T follicular helper cell (primary cell): ENCODE results near the gene CD34.

Experiments
- DNase-seq: peaks from one replicate; pipeline ENCODE4 v3.0.0-alpha.2; 2020; ENCODE audit warnings: low read depth

CD34 gene

DNA sequence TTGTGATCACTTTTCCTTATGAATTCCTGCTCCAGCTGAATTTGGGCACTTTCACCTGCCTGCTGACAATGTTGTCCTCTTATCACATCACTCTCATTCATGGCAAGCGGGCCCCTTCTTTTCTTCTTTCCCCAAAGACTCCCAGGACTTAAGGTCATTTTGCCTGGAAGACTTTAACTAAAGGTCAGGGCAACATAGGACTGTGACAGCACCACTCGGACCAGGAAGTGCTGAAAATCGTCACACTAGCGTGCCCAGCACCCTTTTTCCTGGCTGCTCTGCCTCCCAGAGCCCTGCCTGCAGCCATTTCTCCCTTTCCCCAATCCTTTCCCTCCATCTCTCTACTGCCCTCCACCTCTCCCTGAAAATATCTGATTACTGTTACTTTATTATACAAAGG is 35.4 kb downstream of the CD34 start:
- no peak for DNase-seq

GRCh38 chr1:207873055-207873890 is 37.7 kb downstream of the CD34 start:
- DNase-seq = no peak

- DNase-seq = no peak
Measured at GRCh38 chr1:207872621-207873020, 38.3 kb downstream of the CD34 start.

DNA sequence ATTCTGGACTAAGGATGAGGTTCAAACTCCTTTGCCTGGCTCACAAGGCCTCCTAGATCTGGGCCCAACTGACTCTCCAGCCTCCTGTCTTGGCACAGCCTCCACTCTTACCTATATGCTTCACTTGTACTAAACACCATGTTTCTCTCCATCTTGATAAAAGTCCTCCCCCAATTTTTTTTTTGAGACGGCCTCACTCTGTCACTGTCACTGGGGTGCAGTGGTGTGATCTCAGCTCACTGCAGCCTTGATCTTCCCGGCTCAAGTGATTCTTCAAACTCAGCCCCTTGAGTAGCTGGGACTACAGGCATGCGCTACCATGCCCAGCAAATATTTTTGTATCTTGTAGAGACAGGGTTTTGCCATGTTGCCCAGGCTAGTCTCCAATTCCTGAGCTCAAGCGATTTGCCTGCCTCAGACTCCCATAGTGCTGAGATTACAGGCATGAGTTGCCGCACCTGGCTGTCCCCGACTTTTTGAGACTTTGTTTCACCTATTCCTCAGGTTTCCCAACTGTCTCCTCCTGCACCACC is 39.7 kb downstream of the CD34 start:
- DNase-seq = no peak

DNA sequence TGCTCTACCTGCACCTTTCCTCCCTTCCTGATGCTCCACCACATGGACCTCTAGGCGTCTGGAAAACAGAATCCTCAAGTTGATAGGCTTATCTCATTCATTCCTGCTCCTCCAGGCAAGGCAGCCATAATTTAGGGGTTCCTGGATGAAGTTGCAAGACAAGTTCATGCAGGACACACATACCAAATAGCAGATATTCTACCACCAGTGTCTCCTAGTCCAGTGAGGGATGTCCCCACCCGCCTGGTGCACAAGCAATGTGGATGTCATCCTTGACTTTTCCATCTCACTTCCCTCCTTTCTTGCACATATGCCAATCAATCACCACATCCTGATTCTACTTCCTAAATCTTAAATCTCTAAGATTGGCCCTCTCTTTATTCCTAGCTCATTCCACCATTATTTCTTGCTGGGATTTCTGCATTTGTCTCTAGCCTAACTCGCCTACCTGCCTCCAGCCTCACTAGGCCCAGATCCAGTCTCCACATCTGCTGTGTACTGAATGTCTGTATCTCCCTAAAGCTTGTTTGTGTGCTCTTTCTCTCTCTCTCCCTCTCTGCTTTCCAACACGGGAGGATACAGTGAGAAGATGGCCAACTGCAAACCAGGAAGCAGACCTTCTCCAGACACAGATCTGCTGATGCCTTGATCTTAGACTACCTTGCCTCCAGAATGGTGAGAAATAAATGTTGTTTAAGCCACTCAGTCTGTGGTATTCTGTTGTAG is 40.5 kb downstream of the CD34 start:
- no peak for DNase-seq

GRCh38 chr1:207869859-207870258 is 41.1 kb downstream of the CD34 start:
- no peak for DNase-seq

- DNase-seq = peak; percentile 56
Measured at GRCh38 chr1:207868774-207869721, 41.9 kb downstream of the CD34 start.

GRCh38 chr1:207868251-207868773 is 42.6 kb downstream of the CD34 start:
- DNase-seq = no peak

DNA sequence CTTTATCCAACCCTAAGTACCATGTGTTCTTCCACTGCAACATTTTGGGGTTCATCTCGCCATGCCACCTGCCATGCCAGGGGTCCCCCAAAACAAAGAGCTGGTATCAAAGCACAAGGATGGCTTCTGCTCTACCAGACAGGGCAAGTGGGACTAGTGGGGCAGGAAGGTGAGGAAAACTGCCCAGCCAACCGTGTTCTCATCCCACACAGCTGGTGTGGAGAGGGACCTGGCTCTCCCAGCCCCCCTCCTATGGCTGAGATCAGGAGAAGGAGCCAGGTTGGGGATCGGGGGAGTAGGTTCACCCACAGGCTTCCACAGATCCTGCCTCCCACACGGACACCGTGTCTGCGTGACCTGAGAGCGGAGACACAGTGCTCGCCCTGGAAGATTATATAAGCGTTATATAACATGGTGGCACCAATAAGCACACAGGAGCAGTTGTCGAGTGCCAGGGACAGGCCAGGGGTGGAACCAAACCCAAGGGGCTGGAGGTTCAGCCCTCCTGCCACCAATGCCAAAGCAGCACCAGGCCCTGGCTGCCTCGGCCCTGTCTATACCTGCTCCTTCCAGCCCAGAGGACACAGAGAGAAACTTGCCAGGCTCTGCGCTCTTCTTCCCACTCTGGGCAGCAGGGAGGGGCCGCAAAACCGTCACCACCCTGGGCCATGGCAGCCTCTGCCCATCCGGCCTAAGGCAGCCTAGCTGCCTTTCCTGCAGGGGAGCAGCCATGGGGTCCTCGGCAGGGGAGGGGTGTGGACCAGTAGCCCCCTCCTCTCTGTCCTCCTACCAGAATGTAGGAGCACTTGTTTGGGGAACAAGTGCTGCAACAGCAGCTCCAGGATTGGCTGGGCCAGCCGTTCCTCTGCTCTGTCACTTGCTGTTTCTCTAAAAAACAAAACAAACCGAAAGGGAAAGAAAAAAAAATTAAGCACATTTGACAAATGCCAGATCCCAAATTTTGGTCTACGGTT is 43.5 kb downstream of the CD34 start:
- no peak for DNase-seq

DNA sequence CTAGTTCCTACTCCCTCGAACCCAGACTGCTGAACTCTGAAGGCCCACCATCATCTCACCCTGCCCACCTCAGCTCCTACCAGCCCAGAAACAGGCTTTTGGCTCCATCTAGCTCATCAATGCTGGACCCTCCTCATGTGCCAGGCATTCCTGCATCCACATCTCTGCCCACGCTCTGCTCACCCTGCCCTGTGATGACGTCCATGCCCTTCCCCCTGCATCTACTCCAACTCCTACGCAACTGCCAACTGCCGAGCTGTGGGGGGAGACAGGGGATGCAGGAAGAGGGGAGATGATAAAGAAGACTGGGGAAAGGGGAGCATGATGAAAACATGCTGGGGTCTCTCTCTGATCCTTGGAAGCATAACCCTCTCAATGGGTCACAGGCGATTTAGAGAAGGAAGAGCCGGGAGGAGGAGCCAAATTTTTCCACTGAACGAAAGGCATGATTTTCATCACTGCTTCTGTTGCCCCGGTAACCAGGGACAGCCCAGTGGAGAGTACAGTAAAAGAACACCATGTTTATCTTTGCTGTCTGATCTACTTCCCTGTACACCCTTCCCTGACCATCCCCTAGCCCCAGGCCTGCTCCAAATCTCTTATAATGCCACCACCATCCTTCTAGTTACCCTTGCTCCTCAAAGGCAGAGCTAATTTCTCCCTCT is 44.3 kb downstream of the CD34 start:
- no peak for DNase-seq

DNA sequence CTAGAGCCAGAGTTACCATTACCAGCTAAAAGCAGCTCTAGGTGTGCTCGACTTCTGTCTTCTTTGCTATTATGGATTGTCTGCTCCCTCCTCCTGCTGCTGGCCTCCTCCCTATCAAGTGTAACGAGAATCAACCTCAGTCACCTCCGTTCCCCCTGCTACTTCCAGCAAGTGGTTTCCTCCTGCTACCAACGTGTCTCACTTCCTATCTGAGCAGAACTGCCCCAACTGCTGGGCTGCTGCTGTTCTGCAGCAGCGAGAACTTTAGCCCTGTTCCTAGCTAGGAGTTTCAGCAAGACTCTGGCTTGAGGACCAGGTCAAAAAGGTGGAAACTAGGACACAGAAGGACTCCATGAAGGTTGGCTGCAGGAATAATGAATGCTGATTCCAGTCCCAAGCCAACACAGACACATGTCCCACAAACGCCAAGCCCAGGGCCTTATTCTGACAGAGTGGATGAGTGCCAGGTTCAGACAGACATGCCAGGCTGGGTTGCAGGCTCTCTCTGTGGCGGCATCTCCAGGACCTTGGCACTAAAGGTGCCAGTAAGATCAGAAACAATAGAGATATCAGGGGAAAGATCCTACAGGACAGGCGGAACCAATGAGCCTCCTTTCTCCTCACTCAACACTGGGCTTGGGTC is 46.9 kb downstream of the CD34 start:
- DNase-seq = peak; percentile 19

- no peak for DNase-seq
Measured at GRCh38 chr1:207862241-207862787, 48.6 kb downstream of the CD34 start.

DNA sequence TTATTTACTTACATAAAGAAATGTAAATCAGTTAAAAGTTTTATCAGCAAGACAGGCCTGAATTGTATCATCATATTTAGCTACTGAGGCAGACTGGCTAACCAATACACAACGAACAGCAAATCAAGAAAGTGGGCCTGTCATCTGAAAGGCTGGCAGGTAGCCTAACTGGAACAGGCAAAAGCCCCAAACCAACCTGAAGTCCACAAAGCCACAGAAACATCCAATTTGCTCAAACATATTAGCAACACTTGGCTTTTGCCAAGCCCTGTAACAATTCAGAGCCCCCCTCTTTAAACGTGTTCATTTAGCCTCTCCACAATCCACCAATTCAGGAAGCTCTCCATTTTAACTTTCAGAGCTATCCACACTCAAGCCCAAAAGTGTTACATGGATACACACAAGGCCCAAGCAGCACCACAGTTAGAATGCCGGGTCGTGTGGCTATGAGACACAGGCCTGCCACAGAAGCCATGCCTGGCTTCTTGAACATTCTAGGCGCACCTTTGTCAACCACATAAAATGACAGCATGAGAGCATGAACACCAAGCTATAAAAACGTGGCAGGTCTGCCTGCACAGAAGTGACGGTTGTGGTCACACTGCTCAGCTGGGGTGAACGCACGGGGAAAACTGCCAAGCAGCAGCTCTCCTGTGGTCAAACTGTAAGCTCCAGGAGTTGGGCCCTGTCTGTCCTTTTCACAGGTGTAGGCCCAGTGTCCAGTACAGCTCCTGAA is 49.3 kb downstream of the CD34 start:
- no peak for DNase-seq

DNA sequence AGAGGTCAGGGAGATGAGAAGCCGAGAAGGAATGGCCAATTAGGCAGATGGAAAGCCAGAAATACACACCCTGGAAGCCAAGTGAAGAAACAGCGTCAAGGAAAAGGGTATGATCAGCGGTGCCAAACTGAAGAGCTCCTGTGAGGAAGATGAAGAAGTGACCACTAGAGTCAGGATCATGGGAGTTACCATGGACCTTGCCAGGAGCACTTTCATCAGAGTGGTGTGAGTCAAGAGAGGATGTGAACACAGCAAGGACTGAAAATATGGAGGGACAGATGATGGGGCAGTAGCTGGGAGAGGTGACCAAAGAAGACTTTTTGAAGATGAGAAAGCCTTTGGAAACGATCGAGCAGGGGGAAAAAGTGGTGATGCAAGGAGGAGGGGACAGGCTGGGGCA is 50.4 kb downstream of the CD34 start:
- no peak for DNase-seq

DNA sequence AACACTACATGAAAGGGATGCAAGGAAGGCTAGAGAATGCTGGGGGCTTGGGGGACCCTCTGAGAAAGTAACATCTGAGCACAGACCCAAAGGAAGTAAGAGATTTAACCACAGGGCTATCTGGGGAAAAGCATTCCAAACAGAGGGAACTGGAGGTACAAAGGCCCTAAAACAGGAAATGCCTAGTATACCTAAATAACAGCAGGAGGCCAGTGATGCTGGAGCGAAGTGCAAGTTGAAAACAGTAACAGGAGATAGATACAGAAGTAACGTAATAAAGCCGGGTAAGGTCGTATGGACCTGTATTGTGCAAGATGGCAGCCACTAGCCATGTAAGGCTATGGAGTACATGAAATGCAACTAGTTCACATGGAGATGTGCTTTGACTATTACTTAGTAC is 52.1 kb downstream of the CD34 start:
- DNase-seq = no peak

DNA sequence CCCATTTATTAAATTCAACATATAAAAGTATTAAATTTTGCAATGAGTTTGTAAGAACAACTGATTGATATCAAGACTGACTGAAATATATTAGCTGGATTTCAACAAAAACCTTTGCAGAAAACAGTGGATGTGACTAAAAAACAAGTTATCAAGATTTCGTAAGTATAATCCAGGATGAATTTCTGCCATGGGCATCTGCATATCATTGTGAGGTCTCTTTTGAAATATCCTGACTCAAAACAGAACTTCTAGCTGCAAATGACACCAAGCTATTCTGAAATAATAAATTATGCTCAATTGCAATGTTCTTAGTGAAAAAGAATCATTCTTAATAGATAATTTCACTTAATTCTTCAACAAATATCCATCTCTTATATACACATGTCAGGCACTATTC is 52.6 kb downstream of the CD34 start:
- DNase-seq = no peak

- no peak for DNase-seq
Measured at GRCh38 chr1:207857447-207857846, 53.5 kb downstream of the CD34 start.

DNA sequence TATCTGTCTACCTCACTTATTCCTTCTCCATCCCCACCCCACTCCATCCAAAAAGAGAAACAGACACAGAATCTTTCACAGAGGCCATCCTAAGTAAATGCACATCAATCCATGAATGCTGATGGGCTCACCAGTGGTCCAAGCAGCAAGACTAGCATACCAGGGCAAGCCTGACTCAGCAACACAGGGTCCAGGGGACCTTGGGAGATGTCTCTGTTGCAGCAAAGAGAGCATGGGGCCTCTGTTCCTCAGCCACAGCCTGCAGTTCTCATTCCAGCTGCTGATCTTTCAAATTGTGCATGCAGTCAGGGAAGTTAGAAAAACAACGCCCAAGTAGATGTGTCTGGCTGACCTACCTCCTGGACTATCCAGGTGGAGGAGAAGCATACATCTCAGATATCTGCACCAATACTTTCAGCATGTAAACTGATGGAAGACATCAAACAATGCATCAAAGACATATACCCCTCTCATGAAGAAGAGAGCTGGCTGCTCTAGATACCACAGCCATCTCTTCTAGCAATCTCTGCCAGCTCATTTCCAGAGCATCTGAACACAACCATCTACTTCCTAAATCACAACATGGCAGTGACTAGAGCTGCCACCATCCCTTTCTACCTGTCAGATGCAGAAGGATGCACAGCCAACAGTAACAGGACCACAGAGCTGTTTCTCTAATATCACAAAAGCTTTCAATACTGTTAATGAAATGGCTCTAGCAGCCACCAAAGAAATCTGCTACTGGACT is 54.5 kb downstream of the CD34 start:
- DNase-seq = no peak
